Trophoblast cell (in vitro differentiated cells and primary cell): ENCODE results near the gene FBXO2.
"Not testable (repeated sequence)": the region's sequence is repeated elsewhere in the genome, so short reads cannot be mapped to it uniquely, and the experiment has no call there.

Source experiments
- DNase-seq, 2 donors: peaks; one replicate each; pipeline ENCODE4 v3.0.0-alpha.2; 2016
- H2AFZ ChIP-seq: 2 replicates; pipeline ENCODE4 v1.6.1; 2013; ENCODE audit warnings: low read length, moderate library complexity, mild to moderate bottlenecking; ENCODE audit not compliant: insufficient read depth, poor library complexity
- H2AK5ac ChIP-seq: 2 replicates; pipeline ENCODE4 v1.6.1; 2013; ENCODE audit warnings: mild to moderate bottlenecking, low read length
- H2BK120ac ChIP-seq: 2 replicates; pipeline ENCODE4 v1.6.1; 2013; ENCODE audit warnings: low read length, mild to moderate bottlenecking, moderate library complexity; ENCODE audit not compliant: insufficient read depth, poor library complexity
- H2BK12ac ChIP-seq: 2 replicates; pipeline ENCODE4 v1.6.1; 2013; ENCODE audit warnings: mild to moderate bottlenecking, low read length, moderate library complexity
- H2BK5ac ChIP-seq: 2 replicates; pipeline ENCODE4 v1.6.1; 2013; ENCODE audit warnings: low read length, low read depth, moderate library complexity, mild to moderate bottlenecking; ENCODE audit not compliant: poor library complexity
- H3K14ac ChIP-seq: 2 replicates; pipeline ENCODE4 v1.6.1; 2013; ENCODE audit warnings: mild to moderate bottlenecking, low read length
- H3K18ac ChIP-seq: 2 replicates; pipeline ENCODE4 v1.6.1; 2013; ENCODE audit warnings: mild to moderate bottlenecking, low read length
- H3K23ac ChIP-seq: 2 replicates; pipeline ENCODE4 v1.6.1; 2013; ENCODE audit warnings: low read length
- H3K27ac ChIP-seq: 2 replicates; pipeline ENCODE4 v1.5.1; 2013; ENCODE audit warnings: low read depth, mild to moderate bottlenecking, inconsistent platforms, low read length, moderate library complexity
- H3K27me3 ChIP-seq: 2 replicates; pipeline ENCODE4 v1.6.1; 2013; ENCODE audit warnings: inconsistent platforms, mild to moderate bottlenecking, low read length, moderate library complexity; ENCODE audit not compliant: insufficient read depth
- H3K36me3 ChIP-seq, 2 experiments: 1 replicate in 1 of 2; 2 replicates in 1 of 2; pipeline ENCODE4 v1.6.1; 2013; ENCODE audit warnings: low read length in 2 of 2, mild to moderate bottlenecking in 2 of 2, moderate library complexity in 1 of 2; ENCODE audit not compliant: insufficient read depth in 2 of 2, control insufficient read depth in 1 of 2
- H3K4ac ChIP-seq: 2 replicates; pipeline ENCODE4 v1.6.1; 2013; ENCODE audit warnings: low read depth, mild to moderate bottlenecking, low read length, moderate library complexity
- H3K4me1 ChIP-seq, 2 experiments: 1 replicate in 1 of 2; 2 replicates in 1 of 2; pipeline ENCODE4 v1.6.1; 2013; ENCODE audit warnings: low read length in 2 of 2, mild to moderate bottlenecking in 2 of 2, moderate library complexity in 1 of 2; ENCODE audit not compliant: insufficient read depth in 2 of 2, control insufficient read depth in 1 of 2
- H3K4me2 ChIP-seq: 2 replicates; pipeline ENCODE4 v1.6.1; 2013; ENCODE audit warnings: inconsistent platforms, mild to moderate bottlenecking, low read length, moderate library complexity
- H3K4me3 ChIP-seq: 2 replicates; pipeline ENCODE4 v1.5.1; 2013; ENCODE audit warnings: mild to moderate bottlenecking, low read depth, low read length, inconsistent platforms
- H3K79me1 ChIP-seq: one replicate; pipeline ENCODE4 v1.6.1; 2013; ENCODE audit warnings: low read length
- H3K79me2 ChIP-seq: 2 replicates; pipeline ENCODE4 v1.6.1; 2013; ENCODE audit warnings: low read length, mild to moderate bottlenecking; ENCODE audit not compliant: control insufficient read depth, insufficient read depth, poor library complexity
- H3K9ac ChIP-seq: 2 replicates; pipeline ENCODE4 v1.6.1; 2013; ENCODE audit warnings: mild to moderate bottlenecking, low read length
- H3K9me3 ChIP-seq: 2 replicates; pipeline ENCODE4 v1.6.1; 2013; ENCODE audit warnings: low read depth, mild to moderate bottlenecking, control low read depth, inconsistent platforms, low read length; ENCODE audit not compliant: insufficient read depth
- H4K12ac ChIP-seq: 2 replicates; pipeline ENCODE4 v1.6.1; 2013; ENCODE audit warnings: low read depth, mild to moderate bottlenecking, low read length, moderate library complexity
- H4K8ac ChIP-seq: 2 replicates; pipeline ENCODE4 v1.6.1; 2013; ENCODE audit warnings: low read depth, mild to moderate bottlenecking, low read length, moderate library complexity
- H4K91ac ChIP-seq: one replicate; pipeline ENCODE4 v1.6.1; 2013; ENCODE audit warnings: low read depth, mild to moderate bottlenecking, low read length, moderate library complexity
- WGBS: extraction: QIAGEN DNeasy Blood & Tissue Kit; methylation state at CpG from one replicate; pipeline ENCODE4 v1.1.7; 2013; ENCODE audit warnings: missing lambda C conversion rate; ENCODE audit not compliant: insufficient read length, insufficient coverage; ENCODE audit errors: extremely low coverage; 5-methylcytosine and 5-hydroxymethylcytosine counted together

The FBXO2 gene

GRCh38 chr1:11645270-11645669 is 9.0 kb downstream of the FBXO2 start:
- no peak overlapping the region for H4K91ac ChIP-seq
- no peak overlapping the region for H2BK5ac ChIP-seq
- H3K4ac ChIP-seq = no peak overlapping the region
- H3K36me3 ChIP-seq = no peaks in the 10 kb centered on the region
- no peak overlapping the region for H3K27ac ChIP-seq
- no peaks in the 10 kb centered on the region for H3K79me2 ChIP-seq
- no peak overlapping the region for H3K4me2 ChIP-seq
- no peak overlapping the region for H2AFZ ChIP-seq
- H4K12ac ChIP-seq = no peak overlapping the region
- H3K79me1 ChIP-seq = no peaks in the 10 kb centered on the region
- no peak overlapping the region for H3K4me3 ChIP-seq
- no peak overlapping the region for H2AK5ac ChIP-seq
- no peak overlapping the region for H3K9ac ChIP-seq
- no CpG with 5 or more reads among the region's 5 CpGs for WGBS
- H3K23ac ChIP-seq = no peak overlapping the region
- no peak overlapping the region for H3K14ac ChIP-seq
- no peak overlapping the region for H4K8ac ChIP-seq
- H3K9me3 ChIP-seq = peaks cover under 1% of the 10 kb centered on the region
- no peak for DNase-seq
- H2BK120ac ChIP-seq = no peak overlapping the region
- peaks cover 0 to 1% of the 10 kb centered on the region in 2 experiments for H3K4me1 ChIP-seq
- no peak overlapping the region for H3K18ac ChIP-seq
- H2BK12ac ChIP-seq = no peak overlapping the region
- no peaks in the 10 kb centered on the region for H3K27me3 ChIP-seq

GRCh38 chr1:11643782-11644181 is 10.4 kb downstream of the FBXO2 start:
- Histone ChIP-seq H4K12ac (no peak overlapping the region), H3K4me1 (no peaks in the 10 kb centered on the region), H3K18ac (no peak overlapping the region), H3K4ac (no peak overlapping the region), H3K9ac (no peak overlapping the region), H3K4me2 (no peak overlapping the region), H2BK5ac (no peak overlapping the region), H2BK12ac (no peak overlapping the region), H3K4me3 (no peak overlapping the region), H3K79me1 (no peaks in the 10 kb centered on the region), H3K79me2 (no peaks in the 10 kb centered on the region), H4K91ac (no peak overlapping the region), H3K27ac (no peak overlapping the region), H4K8ac (no peak overlapping the region), H3K27me3 (no peaks in the 10 kb centered on the region), H2BK120ac (no peak overlapping the region), H2AFZ (no peak overlapping the region), H3K9me3 (no peaks in the 10 kb centered on the region), H3K36me3 (no peaks in the 10 kb centered on the region), H3K14ac (no peak overlapping the region), H2AK5ac (no peak overlapping the region), H3K23ac (no peak overlapping the region)
- WGBS = no CpG with 5 or more reads among the region's 5 CpGs
- peak; percentile 14 to 18 for DNase-seq

GRCh38 chr1:11642418-11643017 is 11.7 kb downstream of the FBXO2 start:
- H3K79me2 ChIP-seq, H3K27ac ChIP-seq, H3K36me3 ChIP-seq, H2BK5ac ChIP-seq, H3K23ac ChIP-seq, H3K79me1 ChIP-seq, H2BK12ac ChIP-seq, H3K4me1 ChIP-seq, H3K4me2 ChIP-seq, H3K9ac ChIP-seq, H2AK5ac ChIP-seq, H3K4me3 ChIP-seq, H4K91ac ChIP-seq, H4K12ac ChIP-seq, H3K14ac ChIP-seq, H3K9me3 ChIP-seq, H3K18ac ChIP-seq, H2AFZ ChIP-seq, H4K8ac ChIP-seq, H3K27me3 ChIP-seq, H2BK120ac ChIP-seq, H3K4ac ChIP-seq: not testable (repeated sequence)
- DNase-seq = peak; percentile 49 to 85
- no CpG with 5 or more reads among the region's 18 CpGs for WGBS

GRCh38 chr1:11641776-11642305 is 12.4 kb downstream of the FBXO2 start:
- Histone ChIP-seq H3K36me3 (no peaks in the 10 kb centered on the region), H2BK12ac (no peak overlapping the region), H3K27ac (no peak overlapping the region), H3K79me1 (no peaks in the 10 kb centered on the region), H3K23ac (no peak overlapping the region), H3K18ac (no peak overlapping the region), H3K4me1 (no peaks in the 10 kb centered on the region), H3K9me3 (no peaks in the 10 kb centered on the region), H2AFZ (no peak overlapping the region), H3K4me2 (no peak overlapping the region), H2AK5ac (no peak overlapping the region), H3K4ac (no peak overlapping the region), H4K91ac (no peak overlapping the region), H4K12ac (no peak overlapping the region), H3K79me2 (no peaks in the 10 kb centered on the region), H3K14ac (no peak overlapping the region), H2BK120ac (no peak overlapping the region), H3K4me3 (no peak overlapping the region), H3K9ac (no peak overlapping the region), H2BK5ac (no peak overlapping the region), H4K8ac (no peak overlapping the region), H3K27me3 (no peaks in the 10 kb centered on the region)
- DNase-seq = no peak
- WGBS = no CpG with 5 or more reads among the region's 5 CpGs
